Neural cell (in vitro differentiated cells): ENCODE data around the gene FOXI3.

Source experiments
- CTCF ChIP-seq: fragments of 450-650 bp; IDR thresholded peaks from 2 replicates; pipeline ENCODE4 v1.5.1; 2014; ENCODE audit warnings: antibody characterized with exemption, mild to moderate bottlenecking, moderate library complexity; ENCODE audit not compliant: poor library complexity, severe bottlenecking
- EP300 ChIP-seq: fragments of 450-650 bp; conservative IDR thresholded peaks from 2 replicates; pipeline ENCODE4 v1.6.1; 2014; ENCODE audit warnings: antibody characterized with exemption, mild to moderate bottlenecking, moderate library complexity; ENCODE audit not compliant: poor library complexity, severe bottlenecking
- POLR2AphosphoS5 ChIP-seq: IDR thresholded peaks from 2 replicates; pipeline ENCODE4 v1.6.1; 2012
- RAD21 ChIP-seq: fragments of 450-650 bp; conservative IDR thresholded peaks from 2 replicates; pipeline ENCODE4 v1.6.1; 2014; ENCODE audit warnings: antibody characterized with exemption, mild to moderate bottlenecking, moderate library complexity
- REST ChIP-seq: IDR thresholded peaks from 2 replicates; pipeline ENCODE4 v1.6.1; 2012; ENCODE audit warnings: borderline replicate concordance
- SMC3 ChIP-seq: fragments of 450-650 bp; conservative IDR thresholded peaks from 2 replicates; pipeline ENCODE4 v1.6.1; 2014; ENCODE audit warnings: antibody characterized with exemption, mild to moderate bottlenecking, moderate library complexity; ENCODE audit not compliant: poor library complexity
- TAF1 ChIP-seq: IDR thresholded peaks from 2 replicates; pipeline ENCODE4 v1.6.1; 2012; ENCODE audit warnings: low read depth

- TF ChIP-seq RAD21 (no peak), CTCF (no peak), POLR2AphosphoS5 (no peak), REST (no peak), TAF1 (no peak), EP300 (no peak), SMC3 (no peak)
These were observed 15.5 kb downstream of the FOXI3 start for GRCh38 chr2:88437010-88437409.
